H1 (cell line): Measurements from ENCODE around the gene RIPPLY2. TPM values are rescaled to one million over a fixed set of nuclear protein-coding genes. Genes with fewer than 3 reads are reported as not detected.

Experiments
- polyA plus RNA-seq, 7 experiments: library from polyadenylated mRNA; depleted of rRNA in 3 of 7; stranded (reverse) in 5 of 7; unstranded in 2 of 7; fragments of >200 nt in 5 of 7; fragments of 200-250 nt in 2 of 7; gene quantifications; 1 replicate in 5 of 7; 2 replicates in 1 of 7; 4 replicates in 1 of 7; pipeline versions ENCODE4 v1.2.1 to v1.2.3, GENCODE V29; 2011 to 2013; ENCODE audit warnings: missing spikeins in 2 of 7, mixed read lengths in 2 of 7
- total RNA-seq: library from RNA; stranded (reverse); fragmentation: NEBNext Ultra II Directional; extraction: Animal tissue kit (Norgen Biotek cat#: 25700); gene quantifications from 2 replicates; pipeline ENCODE4 v1.2.1, GENCODE V29; 2021
- TF ChIP-seq, protein P1 (sequence below), 3 experiments: IDR thresholded peaks; 1 replicate in 2 of 3; 2 replicates in 1 of 3; pipeline versions ENCODE4 v1.5.1 to v1.6.1; 2011; ENCODE audit warnings: low read length in 3 of 3, mild to moderate bottlenecking in 3 of 3, inconsistent platforms in 2 of 3, low read depth in 1 of 3, moderate library complexity in 1 of 3; ENCODE audit not compliant: insufficient read depth in 1 of 3; ENCODE audit errors: control extremely low read depth in 1 of 3

Gene RIPPLY2
- total and polyA plus RNA-seq, 2 of the 8 experiments (the other 6 are each of a cell fraction or from before 2014, with no cell fraction given) = 0.74 to 1.5 TPM

DNA sequence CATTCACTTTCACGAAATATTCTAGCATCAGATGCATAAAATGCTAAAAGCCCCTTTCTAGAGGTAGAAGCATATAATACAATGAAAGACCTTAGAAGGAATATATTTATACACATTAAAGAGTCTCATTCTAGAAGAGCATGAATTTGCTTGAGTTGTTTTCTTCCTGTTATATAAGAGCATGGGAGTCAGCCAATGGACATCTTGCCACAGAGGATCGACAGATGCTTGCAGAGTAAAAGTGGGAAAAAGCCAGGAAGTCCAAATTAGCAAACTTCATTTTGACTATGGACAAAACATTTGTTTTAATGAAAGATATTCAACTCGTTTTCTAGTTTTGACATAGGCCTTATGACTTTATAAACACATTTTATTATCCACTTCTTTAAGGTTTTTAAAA is 44.2 kb upstream of the RIPPLY2 start (continued):
- TF ChIP-seq, protein P1, sequence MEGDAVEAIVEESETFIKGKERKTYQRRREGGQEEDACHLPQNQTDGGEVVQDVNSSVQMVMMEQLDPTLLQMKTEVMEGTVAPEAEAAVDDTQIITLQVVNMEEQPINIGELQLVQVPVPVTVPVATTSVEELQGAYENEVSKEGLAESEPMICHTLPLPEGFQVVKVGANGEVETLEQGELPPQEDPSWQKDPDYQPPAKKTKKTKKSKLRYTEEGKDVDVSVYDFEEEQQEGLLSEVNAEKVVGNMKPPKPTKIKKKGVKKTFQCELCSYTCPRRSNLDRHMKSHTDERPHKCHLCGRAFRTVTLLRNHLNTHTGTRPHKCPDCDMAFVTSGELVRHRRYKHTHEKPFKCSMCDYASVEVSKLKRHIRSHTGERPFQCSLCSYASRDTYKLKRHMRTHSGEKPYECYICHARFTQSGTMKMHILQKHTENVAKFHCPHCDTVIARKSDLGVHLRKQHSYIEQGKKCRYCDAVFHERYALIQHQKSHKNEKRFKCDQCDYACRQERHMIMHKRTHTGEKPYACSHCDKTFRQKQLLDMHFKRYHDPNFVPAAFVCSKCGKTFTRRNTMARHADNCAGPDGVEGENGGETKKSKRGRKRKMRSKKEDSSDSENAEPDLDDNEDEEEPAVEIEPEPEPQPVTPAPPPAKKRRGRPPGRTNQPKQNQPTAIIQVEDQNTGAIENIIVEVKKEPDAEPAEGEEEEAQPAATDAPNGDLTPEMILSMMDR (IDR thresholded peaks at IDR 0.05; ENCODE audit: control extremely low read depth in 1 of 3, insufficient read depth in 1 of 3, low read depth in 1 of 3, low read length in 3 of 3) = no peak
